ENCODE measurements around the gene HMX1.

HMX1 gene

GRCh38 chr4:8835521-8836365, 35.9 kb downstream of the HMX1 start:
- TF ChIP-seq CTCF (IDR thresholded peaks at IDR 0.05; ENCODE audit: low read depth, low read length): no peak

GRCh38 chr4:8834681-8835220, 36.9 kb downstream of the HMX1 start:
- H3K4me3 ChIP-seq (ENCODE audit: low read depth, low read length): no peak overlapping the region

More at GRCh38 chr4:8835521-8836365, 35.9 kb downstream of the HMX1 start:
- H3K4me3 ChIP-seq (ENCODE audit: low read depth, low read length): no peak overlapping the region

GRCh38 chr4:8832113-8832915, 39.3 kb downstream of the HMX1 start:
- no peak overlapping the region for H3K4me3 ChIP-seq (ENCODE audit: low read depth, low read length)
- TF ChIP-seq CTCF (IDR thresholded peaks at IDR 0.05; ENCODE audit: low read depth, low read length): no peak

More at GRCh38 chr4:8834681-8835220, 36.9 kb downstream of the HMX1 start:
- no peak for TF ChIP-seq CTCF (IDR thresholded peaks at IDR 0.05; ENCODE audit: low read depth, low read length)

- no peak overlapping the region for H3K4me3 ChIP-seq (ENCODE audit: low read depth, low read length)
- no peak for TF ChIP-seq CTCF (IDR thresholded peaks at IDR 0.05; ENCODE audit: low read depth, low read length)
Measured at GRCh38 chr4:8831221-8832112, 40.2 kb downstream of the HMX1 start.

- TF ChIP-seq CTCF (IDR thresholded peaks at IDR 0.05; ENCODE audit: low read depth, low read length): no peak
- no peak overlapping the region for H3K4me3 ChIP-seq (ENCODE audit: low read depth, low read length)
Measured at GRCh38 chr4:8830611-8831200, 40.9 kb downstream of the HMX1 start.

- no peak for TF ChIP-seq CTCF (IDR thresholded peaks at IDR 0.05; ENCODE audit: low read depth, low read length)
Measured at GRCh38 chr4:8830056-8830455, 41.6 kb downstream of the HMX1 start.

More at GRCh38 chr4:8830056-8830455, 41.6 kb downstream of the HMX1 start:
- H3K4me3 ChIP-seq (ENCODE audit: low read depth, low read length): no peak overlapping the region
